Esophagus squamous epithelium (tissue), 4 donors: ENCODE results near the gene NTMT1.

Experiments used
- POLR2A ChIP-seq, 4 donors: fragments of 450-650 bp; IDR thresholded peaks; one replicate each; pipeline ENCODE4 v1.6.1; 2017; ENCODE audit warnings: antibody characterized with exemption in 4 of 4, mild to moderate bottlenecking in 4 of 4, moderate library complexity in 3 of 4
- TF ChIP-seq, protein P1 (sequence below), 6 experiments: fragments of 450-650 bp in 4 of 6; fragments of 200-600 bp in 2 of 6; sonication (generic) in 2 of 6; IDR thresholded peaks; one replicate each; pipeline ENCODE4 v1.5.1; 2016 to 2019; ENCODE audit warnings: antibody characterized with exemption in 6 of 6, mild to moderate bottlenecking in 4 of 6, moderate library complexity in 4 of 6

- TF ChIP-seq POLR2A (IDR thresholded peaks at IDR 0.05), result no peak
- TF ChIP-seq, protein P1, sequence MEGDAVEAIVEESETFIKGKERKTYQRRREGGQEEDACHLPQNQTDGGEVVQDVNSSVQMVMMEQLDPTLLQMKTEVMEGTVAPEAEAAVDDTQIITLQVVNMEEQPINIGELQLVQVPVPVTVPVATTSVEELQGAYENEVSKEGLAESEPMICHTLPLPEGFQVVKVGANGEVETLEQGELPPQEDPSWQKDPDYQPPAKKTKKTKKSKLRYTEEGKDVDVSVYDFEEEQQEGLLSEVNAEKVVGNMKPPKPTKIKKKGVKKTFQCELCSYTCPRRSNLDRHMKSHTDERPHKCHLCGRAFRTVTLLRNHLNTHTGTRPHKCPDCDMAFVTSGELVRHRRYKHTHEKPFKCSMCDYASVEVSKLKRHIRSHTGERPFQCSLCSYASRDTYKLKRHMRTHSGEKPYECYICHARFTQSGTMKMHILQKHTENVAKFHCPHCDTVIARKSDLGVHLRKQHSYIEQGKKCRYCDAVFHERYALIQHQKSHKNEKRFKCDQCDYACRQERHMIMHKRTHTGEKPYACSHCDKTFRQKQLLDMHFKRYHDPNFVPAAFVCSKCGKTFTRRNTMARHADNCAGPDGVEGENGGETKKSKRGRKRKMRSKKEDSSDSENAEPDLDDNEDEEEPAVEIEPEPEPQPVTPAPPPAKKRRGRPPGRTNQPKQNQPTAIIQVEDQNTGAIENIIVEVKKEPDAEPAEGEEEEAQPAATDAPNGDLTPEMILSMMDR (IDR thresholded peaks at IDR 0.05), result no peak
These were observed 11.0 kb upstream of the NTMT1 start for GRCh38 chr9:129614932-129615331.
